NCI-H128 (cell line): Measurements from ENCODE around the gene ACYP2.

Experiments
- DNase-seq: peaks from one replicate; lab custom pipeline; 2025; ENCODE audit not compliant: unreplicated experiment; lab: John Stamatoyannopoulos, UW

Gene ACYP2

GRCh38 chr2:54212456-54212855, 97.0 kb downstream of the ACYP2 start:
- DNase-seq: no peak

GRCh38 chr2:54213082-54213481, 97.7 kb downstream of the ACYP2 start:
- DNase-seq: no peak

GRCh38 chr2:54224997-54225396, 109.6 kb downstream of the ACYP2 start:
- DNase-seq: no peak

DNA sequence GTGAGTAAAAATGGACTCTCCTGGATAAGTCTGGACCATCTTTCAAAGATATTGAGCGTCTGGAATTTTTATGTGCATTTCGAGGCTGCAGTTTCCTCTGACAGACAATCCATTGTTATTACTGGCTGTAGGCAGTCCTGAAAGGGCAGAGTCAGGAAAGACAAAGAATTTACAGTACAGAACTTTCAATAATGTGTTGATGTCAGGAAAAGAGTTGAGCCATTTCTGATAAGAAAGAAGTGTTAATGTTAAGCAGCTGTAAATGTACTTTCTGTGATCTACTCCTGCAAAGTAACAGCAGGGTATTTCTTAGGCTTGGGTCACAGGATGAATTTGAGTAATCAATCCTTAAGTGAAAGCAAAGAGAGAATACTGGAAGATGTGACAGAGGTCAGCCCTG, 110.8 kb downstream of the ACYP2 start:
- no peak for DNase-seq

DNA sequence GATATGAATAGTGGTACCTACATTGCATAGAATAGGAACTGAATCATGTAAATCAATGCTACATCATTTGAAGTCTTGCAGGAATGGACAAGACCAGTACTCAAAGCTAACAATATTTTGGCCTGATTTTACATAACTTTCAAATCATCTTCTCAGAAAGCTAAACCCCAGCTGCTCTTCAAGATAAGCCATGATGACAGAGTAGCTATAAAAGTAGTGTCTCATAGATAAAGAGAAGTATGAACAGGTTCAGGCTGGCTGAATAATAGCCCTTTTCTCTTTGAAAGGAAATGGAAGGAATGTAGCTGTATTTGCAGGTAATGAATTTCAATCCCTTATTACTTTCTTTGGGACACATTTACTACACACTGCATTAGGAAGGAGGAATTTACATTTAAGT, 112.4 kb downstream of the ACYP2 start:
- no peak for DNase-seq

DNA sequence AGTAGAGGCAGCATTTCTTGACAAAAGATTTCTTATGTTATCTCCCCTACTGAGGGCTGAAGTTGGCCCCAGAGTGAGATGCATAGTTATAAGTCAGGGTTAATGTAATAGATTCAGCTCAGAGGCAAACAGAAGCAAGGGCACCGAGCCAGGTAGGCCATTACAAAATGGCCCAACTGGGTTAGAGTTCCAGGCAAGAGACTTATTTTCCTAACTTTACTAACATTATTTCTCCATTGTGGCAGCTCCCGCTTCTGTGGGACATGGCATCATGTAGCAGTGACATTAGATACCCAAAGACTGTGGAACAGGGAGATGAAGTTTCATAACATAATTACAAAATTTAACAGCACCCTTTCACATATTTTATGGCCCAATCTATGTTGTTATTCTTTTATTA, 113.5 kb downstream of the ACYP2 start:
- no peak for DNase-seq

- no peak for DNase-seq
These were observed 118.6 kb downstream of the ACYP2 start for GRCh38 chr2:54233832-54234649.

DNA sequence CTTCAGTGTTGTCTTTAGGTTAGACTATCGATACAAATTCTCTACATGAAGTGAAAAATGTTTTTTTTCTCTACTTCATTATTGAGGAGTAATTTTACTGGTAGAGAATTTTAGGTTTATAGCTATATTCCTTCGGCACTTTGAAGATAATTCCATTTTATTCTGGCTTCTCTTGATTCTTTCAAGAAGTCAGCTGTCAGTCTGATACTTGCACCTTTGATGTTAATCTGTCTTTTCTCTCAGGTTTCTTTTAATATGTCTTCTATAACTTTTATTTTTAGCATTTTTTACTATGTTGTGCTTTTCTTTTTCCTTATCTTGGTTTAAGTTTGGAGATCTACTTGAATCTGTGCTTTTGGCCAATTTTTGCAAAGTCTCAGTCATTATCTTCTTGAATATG, 122.0 kb downstream of the ACYP2 start:
- no peak for DNase-seq

GRCh38 chr2:54239427-54239826, 124.0 kb downstream of the ACYP2 start:
- no peak for DNase-seq

- no peak for DNase-seq
These were observed 125.4 kb downstream of the ACYP2 start for GRCh38 chr2:54240515-54241469.

GRCh38 chr2:54247115-54247514, 131.7 kb downstream of the ACYP2 start:
- no peak for DNase-seq

GRCh38 chr2:54249629-54250028, 134.2 kb downstream of the ACYP2 start:
- no peak for DNase-seq

- no peak for DNase-seq
These were observed 138.8 kb downstream of the ACYP2 start for GRCh38 chr2:54254180-54254579.

DNA sequence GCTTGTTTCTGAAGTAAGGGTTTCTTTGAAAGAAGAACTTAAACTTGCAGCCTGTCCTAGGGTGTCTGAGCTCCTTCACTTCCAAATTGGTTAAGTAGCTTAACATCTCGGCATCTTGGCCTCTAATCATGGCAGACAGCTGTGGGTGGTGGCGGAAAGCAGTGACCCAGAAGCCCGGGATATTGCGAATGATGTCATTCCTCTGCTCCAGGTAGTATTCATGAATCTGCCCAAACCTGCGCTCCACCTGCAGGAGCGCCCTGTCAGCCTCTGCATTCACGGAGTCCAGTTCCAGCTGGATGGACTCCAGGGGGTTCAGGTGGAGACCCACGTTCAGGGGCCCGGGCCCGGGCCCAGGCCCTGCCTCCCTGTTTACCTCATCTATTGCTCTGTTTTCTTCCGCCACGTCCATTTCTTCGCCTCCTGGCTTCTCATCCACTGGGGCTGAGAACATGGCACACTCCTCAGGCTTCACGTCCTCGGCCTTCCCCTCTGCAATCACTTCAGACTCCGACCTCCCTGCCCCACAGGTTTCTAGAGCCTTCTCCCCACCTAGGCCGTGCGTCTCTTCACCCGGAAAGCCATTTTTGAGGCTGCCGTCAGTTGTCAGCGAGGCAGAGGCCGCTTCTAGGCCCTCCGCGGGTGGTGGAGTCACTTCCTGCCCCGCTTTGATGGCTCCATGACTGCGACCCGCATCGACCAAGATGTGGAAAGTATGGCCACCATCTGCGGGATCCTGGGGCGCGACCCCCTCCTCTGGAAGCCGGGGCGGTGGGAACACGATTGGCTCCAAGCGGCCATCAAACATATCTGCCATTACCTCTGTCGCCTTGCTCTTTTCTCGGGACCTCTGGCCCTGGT, 140.0 kb downstream of the ACYP2 start:
- DNase-seq: no peak

GRCh38 chr2:54256091-54256694, 140.8 kb downstream of the ACYP2 start, which contains the start of gene TSPYL6:
Gene TSPYL6, minus strand, starts transcription at chr2:54256229. Its CDS starts 78 bp downstream, at chr2:54256151.
- no peak for DNase-seq

DNA sequence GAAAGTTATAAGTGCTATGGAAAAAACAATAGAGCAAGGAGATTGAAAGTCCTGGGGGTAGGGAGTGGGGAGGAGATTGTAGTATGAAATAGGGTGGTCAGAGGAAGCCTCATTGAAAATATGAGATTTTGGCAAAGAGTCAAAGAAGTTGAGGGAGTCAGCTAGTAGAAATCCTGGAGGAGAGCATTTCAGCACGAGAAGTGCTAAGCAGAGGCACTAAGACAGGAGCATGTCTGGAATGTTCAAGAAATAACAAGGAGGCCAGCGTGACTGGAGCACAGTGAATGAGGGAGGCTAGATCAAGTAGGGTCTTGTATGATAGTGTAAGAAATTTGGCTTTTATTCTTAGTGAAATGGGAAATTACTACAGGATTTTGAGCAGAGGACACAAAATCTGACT, 142.8 kb downstream of the ACYP2 start:
- DNase-seq: no peak

GRCh38 chr2:54259413-54260240, 144.2 kb downstream of the ACYP2 start:
- DNase-seq: no peak

- no peak for DNase-seq
These were observed 144.8 kb downstream of the ACYP2 start for GRCh38 chr2:54260241-54260595.

- DNase-seq: no peak
These were observed 146.1 kb downstream of the ACYP2 start for GRCh38 chr2:54261537-54261936.
